T-helper 1 cell treated with Interleukin-12 subunit alpha and Interleukin-12 subunit beta and Interleukin-4 antibody, amounts not matched to agents 30 μg/mL and 1 μg/mL, for 36 hours (primary cell): ENCODE data around the gene GPC6.

Source experiments
- H3K27ac Mint-ChIP-seq: one replicate; pipeline ENCODE4 v1.8.0; 2021; ENCODE audit warnings: mild to moderate bottlenecking, mixed read lengths
- H3K27me3 Mint-ChIP-seq: one replicate; pipeline ENCODE4 v1.8.0; 2021; ENCODE audit warnings: low read depth, mixed read lengths
- H3K36me3 Mint-ChIP-seq: one replicate; pipeline ENCODE4 v1.8.0; 2021; ENCODE audit warnings: low read depth, mixed read lengths
- H3K4me1 Mint-ChIP-seq: one replicate; pipeline ENCODE4 v1.8.0; 2021; ENCODE audit warnings: low read depth, mixed read lengths
- H3K4me3 Mint-ChIP-seq: one replicate; pipeline ENCODE4 v1.8.0; 2021; ENCODE audit warnings: mild to moderate bottlenecking, moderate library complexity, mixed read lengths
- H3K9me3 Mint-ChIP-seq: one replicate; pipeline ENCODE4 v1.8.0; 2021; ENCODE audit warnings: mixed read lengths

The GPC6 gene

GRCh38 chr13:93964146-93964512, 737.5 kb downstream of the GPC6 start:
- no peak overlapping the region for H3K4me3 Mint-ChIP-seq
- no peaks in the 10 kb centered on the region for H3K27me3 Mint-ChIP-seq
- H3K9me3 Mint-ChIP-seq, result no peaks in the 10 kb centered on the region
- no peaks in the 10 kb centered on the region for H3K4me1 Mint-ChIP-seq
- no peaks in the 10 kb centered on the region for H3K36me3 Mint-ChIP-seq
- H3K27ac Mint-ChIP-seq, result no peak overlapping the region

GRCh38 chr13:93965587-93965986, 739.0 kb downstream of the GPC6 start:
- no peak overlapping the region for H3K27ac Mint-ChIP-seq
- H3K27me3 Mint-ChIP-seq, result no peaks in the 10 kb centered on the region
- no peaks in the 10 kb centered on the region for H3K9me3 Mint-ChIP-seq
- no peaks in the 10 kb centered on the region for H3K4me1 Mint-ChIP-seq
- no peak overlapping the region for H3K4me3 Mint-ChIP-seq
- no peaks in the 10 kb centered on the region for H3K36me3 Mint-ChIP-seq

DNA sequence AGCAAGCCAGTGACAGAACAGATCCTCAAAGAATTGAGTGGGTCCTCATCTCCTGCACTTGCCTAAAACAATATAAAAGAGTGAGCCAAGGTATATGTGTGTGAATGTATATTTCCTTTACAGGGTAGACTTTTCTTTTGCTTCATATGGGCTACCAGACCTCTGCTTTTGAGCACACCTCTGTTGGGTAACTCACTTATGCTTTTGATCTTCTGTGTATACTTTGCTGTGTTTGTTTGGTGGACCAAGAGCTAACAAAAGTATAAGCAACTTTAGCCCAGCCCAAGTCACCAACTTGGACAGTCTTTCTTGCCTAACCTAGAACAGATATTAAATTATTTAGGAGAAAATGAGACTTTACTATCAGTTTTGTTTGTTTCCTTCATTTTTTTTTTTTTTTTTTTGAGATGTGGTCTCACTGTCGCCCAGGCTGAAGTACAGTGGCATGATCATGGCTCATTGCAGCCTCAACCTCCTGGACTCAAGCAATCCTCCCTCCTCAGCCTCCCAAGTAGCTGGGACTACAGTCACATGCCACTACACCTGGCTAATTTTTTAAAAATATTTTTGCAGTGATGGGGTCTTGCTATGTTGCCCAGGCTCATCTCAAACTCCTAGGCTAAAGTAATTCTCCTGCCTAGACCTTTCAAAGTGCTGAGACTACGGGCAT, 739.8 kb downstream of the GPC6 start:
- H3K27ac Mint-ChIP-seq, result no peak overlapping the region

DNA sequence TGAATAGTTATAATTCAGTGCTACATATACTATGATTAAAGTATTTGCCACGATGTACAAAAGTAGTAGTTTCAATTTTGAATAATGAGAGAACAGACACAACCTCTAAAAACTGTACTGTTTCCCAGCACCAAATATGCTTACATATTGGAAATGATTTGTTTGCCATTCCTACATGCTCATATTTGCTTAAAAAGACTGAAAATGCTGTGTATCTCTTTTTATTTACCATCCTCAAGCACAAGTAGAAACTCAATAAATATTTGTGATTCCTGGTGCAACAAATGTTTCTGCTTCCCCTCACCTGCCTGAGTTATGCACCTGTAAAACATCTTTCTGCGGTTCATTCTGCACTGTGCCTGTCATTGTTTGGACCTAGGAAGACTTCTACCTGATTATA, 740.7 kb downstream of the GPC6 start:
- Mint-ChIP-seq H3K4me1 (no peaks in the 10 kb centered on the region), H3K4me3 (no peak overlapping the region), H3K9me3 (no peaks in the 10 kb centered on the region), H3K27ac (no peak overlapping the region), H3K27me3 (no peaks in the 10 kb centered on the region), H3K36me3 (no peaks in the 10 kb centered on the region)

More for the DNA sequence above, 739.8 kb downstream of the GPC6 start:
- H3K27me3 Mint-ChIP-seq, result no peaks in the 10 kb centered on the region
- H3K36me3 Mint-ChIP-seq, result no peaks in the 10 kb centered on the region
- H3K4me1 Mint-ChIP-seq, result no peaks in the 10 kb centered on the region
- no peak overlapping the region for H3K4me3 Mint-ChIP-seq
- H3K9me3 Mint-ChIP-seq, result no peaks in the 10 kb centered on the region

GRCh38 chr13:93975242-93975641, 748.6 kb downstream of the GPC6 start:
- Mint-ChIP-seq H3K4me3 (no peak overlapping the region), H3K27ac (no peak overlapping the region), H3K9me3 (no peaks in the 10 kb centered on the region), H3K27me3 (no peaks in the 10 kb centered on the region), H3K4me1 (no peaks in the 10 kb centered on the region), H3K36me3 (no peaks in the 10 kb centered on the region)

DNA sequence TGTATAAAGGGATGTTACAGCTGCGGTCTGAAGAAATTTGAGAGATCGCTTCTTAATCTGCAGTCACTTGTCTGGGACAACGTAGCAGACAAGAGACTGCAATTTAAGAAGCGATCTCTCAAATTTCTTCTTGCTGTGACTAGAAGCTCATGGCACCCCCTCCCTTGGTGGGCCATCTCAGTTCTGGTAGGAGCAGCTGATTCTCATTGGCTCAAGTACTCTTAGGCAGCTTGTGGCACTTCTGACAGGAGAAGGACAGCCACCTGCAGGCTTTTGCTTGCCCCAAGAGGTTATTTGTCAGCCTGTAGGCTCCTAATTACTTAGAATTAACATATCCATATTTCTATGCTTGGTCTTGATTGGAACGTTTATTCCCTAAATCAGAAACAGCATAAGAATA, 749.9 kb downstream of the GPC6 start:
- H3K4me3 Mint-ChIP-seq, result no peak overlapping the region

DNA sequence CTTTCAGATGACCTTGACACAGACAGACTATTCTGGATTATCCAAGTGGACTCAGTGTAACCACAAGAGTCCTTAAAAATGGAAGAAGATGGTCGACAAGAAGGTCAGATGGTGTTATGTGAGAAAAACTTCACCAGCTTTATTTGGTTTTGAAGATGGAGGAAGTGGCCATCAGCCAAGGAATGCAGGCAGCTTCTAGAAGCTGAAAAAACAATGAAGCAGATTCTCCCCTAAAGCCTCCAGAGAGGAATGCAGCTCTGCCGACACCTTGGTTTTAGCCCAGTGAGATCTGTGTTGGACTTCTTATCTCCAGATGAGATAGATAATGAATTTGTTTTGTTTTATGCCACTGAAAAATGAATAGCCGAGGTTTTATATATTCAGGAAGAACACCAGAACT, 751.4 kb downstream of the GPC6 start:
- H3K27ac Mint-ChIP-seq, result no peak overlapping the region
- H3K4me3 Mint-ChIP-seq, result no peak overlapping the region
- H3K4me1 Mint-ChIP-seq, result no peaks in the 10 kb centered on the region
- H3K36me3 Mint-ChIP-seq, result no peaks in the 10 kb centered on the region
- no peaks in the 10 kb centered on the region for H3K27me3 Mint-ChIP-seq
- H3K9me3 Mint-ChIP-seq, result no peaks in the 10 kb centered on the region

More for the DNA sequence above, 749.9 kb downstream of the GPC6 start:
- Mint-ChIP-seq H3K36me3 (no peaks in the 10 kb centered on the region), H3K4me1 (no peaks in the 10 kb centered on the region), H3K9me3 (no peaks in the 10 kb centered on the region), H3K27ac (no peak overlapping the region), H3K27me3 (no peaks in the 10 kb centered on the region)

DNA sequence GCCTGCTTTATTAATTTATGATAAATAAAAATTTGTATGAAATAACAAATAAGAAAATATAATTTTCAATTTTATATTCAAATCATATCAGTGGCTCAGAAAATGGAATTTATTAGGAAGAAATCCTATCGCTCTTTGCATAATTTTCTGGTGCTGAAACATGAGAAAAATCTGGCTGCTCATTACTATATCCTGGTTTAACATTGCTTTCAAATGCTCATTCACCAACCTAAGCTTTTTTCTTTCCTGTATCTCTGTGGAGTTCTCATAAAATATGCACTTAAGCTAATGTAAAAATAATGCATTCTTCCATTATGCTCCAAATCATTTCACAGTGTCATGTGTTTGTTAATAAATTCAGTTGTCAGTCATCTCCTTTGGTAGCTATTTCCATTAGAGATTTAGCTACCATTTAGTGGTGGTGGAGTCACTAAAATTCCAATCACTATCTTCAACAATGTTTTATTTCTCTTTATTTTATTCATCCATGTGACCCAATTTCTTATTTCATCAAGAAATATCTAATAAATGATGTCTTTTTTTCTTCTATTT, 754.9 kb downstream of the GPC6 start:
- Mint-ChIP-seq H3K27ac (no peak overlapping the region), H3K27me3 (no peaks in the 10 kb centered on the region), H3K4me1 (no peaks in the 10 kb centered on the region), H3K36me3 (no peaks in the 10 kb centered on the region), H3K9me3 (no peaks in the 10 kb centered on the region), H3K4me3 (no peak overlapping the region)

GRCh38 chr13:93982179-93982918, 755.7 kb downstream of the GPC6 start:
- H3K36me3 Mint-ChIP-seq, result no peaks in the 10 kb centered on the region
- H3K27ac Mint-ChIP-seq, result no peak overlapping the region
- no peaks in the 10 kb centered on the region for H3K9me3 Mint-ChIP-seq
- H3K4me1 Mint-ChIP-seq, result no peaks in the 10 kb centered on the region
- no peaks in the 10 kb centered on the region for H3K27me3 Mint-ChIP-seq
- H3K4me3 Mint-ChIP-seq, result no peak overlapping the region

DNA sequence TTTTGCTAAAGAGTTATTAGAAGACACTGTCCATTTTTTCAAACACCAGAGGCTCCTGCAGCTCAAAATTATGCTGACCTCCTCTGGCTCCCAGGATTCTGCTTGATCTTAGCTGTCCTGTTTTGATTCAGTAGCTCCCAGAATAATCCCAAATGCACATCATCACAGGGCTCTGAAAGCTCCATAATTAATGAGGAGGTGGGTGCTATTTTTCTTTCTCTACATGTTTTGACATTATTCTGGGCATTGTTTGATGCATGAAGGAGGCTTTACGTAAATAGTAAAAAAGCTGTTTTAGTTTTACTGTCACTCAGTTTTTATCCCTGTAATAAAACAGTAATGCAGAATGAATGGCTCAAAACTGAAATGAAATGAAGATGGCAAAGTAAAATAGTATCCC, 757.4 kb downstream of the GPC6 start:
- Mint-ChIP-seq H3K36me3 (no peaks in the 10 kb centered on the region), H3K4me1 (no peaks in the 10 kb centered on the region), H3K27me3 (no peaks in the 10 kb centered on the region), H3K27ac (no peak overlapping the region), H3K4me3 (no peak overlapping the region), H3K9me3 (no peaks in the 10 kb centered on the region)

GRCh38 chr13:93984876-93985275, 758.3 kb downstream of the GPC6 start:
- H3K36me3 Mint-ChIP-seq, result no peaks in the 10 kb centered on the region
- no peaks in the 10 kb centered on the region for H3K9me3 Mint-ChIP-seq
- no peak overlapping the region for H3K4me3 Mint-ChIP-seq
- no peaks in the 10 kb centered on the region for H3K27me3 Mint-ChIP-seq
- no peaks in the 10 kb centered on the region for H3K4me1 Mint-ChIP-seq
- no peak overlapping the region for H3K27ac Mint-ChIP-seq

GRCh38 chr13:93987458-93987857, 760.9 kb downstream of the GPC6 start:
- H3K27ac Mint-ChIP-seq, result no peak overlapping the region
- no peaks in the 10 kb centered on the region for H3K9me3 Mint-ChIP-seq
- no peaks in the 10 kb centered on the region for H3K4me1 Mint-ChIP-seq
- no peaks in the 10 kb centered on the region for H3K36me3 Mint-ChIP-seq
- no peaks in the 10 kb centered on the region for H3K27me3 Mint-ChIP-seq
- no peak overlapping the region for H3K4me3 Mint-ChIP-seq

DNA sequence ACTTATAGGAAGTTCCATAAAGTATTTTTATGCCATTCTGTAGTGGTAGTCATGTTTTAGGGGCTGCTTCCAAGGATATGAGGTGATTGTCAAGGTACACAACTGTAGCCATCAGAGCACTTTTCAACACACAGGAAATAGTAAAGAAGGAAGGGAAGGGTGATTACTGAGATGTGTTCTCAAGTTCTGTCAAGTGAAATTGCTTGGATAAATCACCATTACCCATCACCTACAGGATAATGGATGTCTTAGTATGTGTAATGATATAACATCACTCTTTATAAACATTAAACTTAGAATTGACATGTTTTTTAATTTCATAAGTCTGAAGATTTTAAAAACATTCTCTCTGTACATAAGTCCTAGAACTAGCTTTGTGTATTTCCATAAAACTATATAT, 765.0 kb downstream of the GPC6 start:
- Mint-ChIP-seq H3K4me3 (no peak overlapping the region), H3K4me1 (no peaks in the 10 kb centered on the region), H3K9me3 (no peaks in the 10 kb centered on the region), H3K36me3 (no peaks in the 10 kb centered on the region), H3K27ac (no peak overlapping the region), H3K27me3 (no peaks in the 10 kb centered on the region)

- Mint-ChIP-seq H3K36me3 (no peaks in the 10 kb centered on the region), H3K27ac (no peak overlapping the region), H3K4me3 (no peak overlapping the region), H3K4me1 (no peaks in the 10 kb centered on the region), H3K27me3 (no peaks in the 10 kb centered on the region), H3K9me3 (no peaks in the 10 kb centered on the region)
Measured at GRCh38 chr13:93996481-93996880, 769.9 kb downstream of the GPC6 start.

DNA sequence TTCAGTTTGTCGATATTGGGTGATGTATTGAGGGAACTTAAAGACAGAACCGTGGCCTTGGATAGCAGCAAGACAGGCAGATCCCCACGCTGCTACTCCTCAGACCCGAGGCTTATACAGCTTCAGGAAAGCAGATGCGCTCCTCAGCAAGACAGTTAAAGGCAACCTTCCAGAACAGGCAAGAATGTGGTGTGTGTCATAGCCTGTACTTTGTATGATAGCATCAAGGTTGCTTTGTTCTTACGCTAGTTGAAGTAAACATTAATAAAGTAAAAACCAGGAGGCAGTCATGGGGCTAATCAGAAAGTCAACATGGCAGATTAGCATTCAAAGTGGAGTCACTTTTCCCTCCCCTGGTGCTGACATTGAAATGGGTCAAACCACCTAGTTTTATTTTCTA, 779.7 kb downstream of the GPC6 start:
- H3K4me1 Mint-ChIP-seq, result no peaks in the 10 kb centered on the region
- no peaks in the 10 kb centered on the region for H3K27me3 Mint-ChIP-seq
- H3K27ac Mint-ChIP-seq, result no peak overlapping the region
- no peak overlapping the region for H3K4me3 Mint-ChIP-seq
- no peaks in the 10 kb centered on the region for H3K36me3 Mint-ChIP-seq
- H3K9me3 Mint-ChIP-seq, result no peaks in the 10 kb centered on the region
